ENCODE measurements around the gene DCC. TPM values are rescaled to one million over a fixed set of nuclear protein-coding genes. Genes with fewer than 3 reads are reported as not detected.

Gene DCC
- total RNA-seq, 1 experiment from 2014 or later = not detected

GRCh38 chr18:52481116-52481515 lies 141.1 kb downstream of the DCC start:
- H3K4me3 ChIP-seq (ENCODE audit: low read length) = no peak overlapping the region
- intact Hi-C loops (cut with micrococcal nuclease) = no loop called here
- no peaks in the 10 kb centered on the region for H3K4me1 ChIP-seq (ENCODE audit: insufficient read depth, low read length)
- BruUV-seq (replicated peaks) = no TSS peak
- no peaks in the 10 kb centered on the region for H3K36me3 ChIP-seq (ENCODE audit: low read depth, low read length)
- no peak overlapping the region for H3K9ac ChIP-seq (ENCODE audit: low read length)
- no peaks in the 10 kb centered on the region for H4K20me1 ChIP-seq (ENCODE audit: low read length)
- H3K27ac ChIP-seq (ENCODE audit: low read length) = no peak overlapping the region
- CTCF ChIA-PET = no interaction called here
- no peak for TF ChIP-seq EZH2phosphoT487 (IDR thresholded peaks at IDR 0.05; ENCODE audit: borderline replicate concordance, low read length)
- TF ChIP-seq CTCF (conservative IDR thresholded peaks at IDR 0.05; ENCODE audit: low read depth, low read length) = no peak
- TF ChIP-seq EZH2 (IDR thresholded peaks at IDR 0.05; ENCODE audit: low read length, unreplicated experiment) = no peak
- peaks cover 12% of the 10 kb centered on the region for H3K27me3 ChIP-seq (ENCODE audit: low read length)
- no peaks in the 10 kb centered on the region for H3K9me2 ChIP-seq (replicated peaks; ENCODE audit: low read length)
- H3K79me2 ChIP-seq (ENCODE audit: low read length) = no peaks in the 10 kb centered on the region
- H3K9me3 ChIP-seq (ENCODE audit: low read length) = no peaks in the 10 kb centered on the region
- no peak for DNase-seq
- no peaks in the 10 kb centered on the region for H3F3A ChIP-seq (ENCODE audit: low read length, unreplicated experiment)
- ATAC-seq = no peak
- no peak overlapping the region for H3K4me2 ChIP-seq (ENCODE audit: low read length)
- no peak overlapping the region for H2AFZ ChIP-seq (ENCODE audit: low read length)
- POLR2A ChIA-PET (ENCODE audit: unreplicated experiment) = no interaction called here

- no peak overlapping the region for H2AFZ ChIP-seq (ENCODE audit: low read length)
- intact Hi-C loops (cut with micrococcal nuclease) = no loop called here
- ATAC-seq (no peak), DNase-seq (peak; percentile 3)
- peaks cover 39% of the 10 kb centered on the region for H3K27me3 ChIP-seq (ENCODE audit: low read length)
- POLR2A ChIA-PET (ENCODE audit: unreplicated experiment) = no interaction called here
- no peak for TF ChIP-seq EZH2 (IDR thresholded peaks at IDR 0.05; ENCODE audit: low read length, unreplicated experiment)
- TF ChIP-seq CTCF (conservative IDR thresholded peaks at IDR 0.05; ENCODE audit: low read depth, low read length) = 0 out of 2 replicates have a peak, but pooled peaks have one; percentile 26
- TF ChIP-seq EZH2phosphoT487 (IDR thresholded peaks at IDR 0.05; ENCODE audit: borderline replicate concordance, low read length) = no peak
- BruUV-seq (replicated peaks) = no TSS peak
- H3K4me2 ChIP-seq (ENCODE audit: low read length) = no peak overlapping the region
- CTCF ChIA-PET = no interaction called here
- no peak overlapping the region for H3K27ac ChIP-seq (ENCODE audit: low read length)
- H3K79me2 ChIP-seq (ENCODE audit: low read length) = no peaks in the 10 kb centered on the region
- H3F3A ChIP-seq (ENCODE audit: low read length, unreplicated experiment) = no peaks in the 10 kb centered on the region
- no peak overlapping the region for H3K4me3 ChIP-seq (ENCODE audit: low read length)
- no peaks in the 10 kb centered on the region for H3K4me1 ChIP-seq (ENCODE audit: insufficient read depth, low read length)
- H4K20me1 ChIP-seq (ENCODE audit: low read length) = no peaks in the 10 kb centered on the region
- no peaks in the 10 kb centered on the region for H3K36me3 ChIP-seq (ENCODE audit: low read depth, low read length)
- H3K9me3 ChIP-seq (ENCODE audit: low read length) = no peaks in the 10 kb centered on the region
- no peak overlapping the region for H3K9ac ChIP-seq (ENCODE audit: low read length)
- H3K9me2 ChIP-seq (replicated peaks; ENCODE audit: low read length) = no peaks in the 10 kb centered on the region
Measured at GRCh38 chr18:52484977-52485376, 145.0 kb downstream of the DCC start.

GRCh38 chr18:52486052-52486451 lies 146.1 kb downstream of the DCC start:
- H3K36me3 ChIP-seq (ENCODE audit: low read depth, low read length) = no peaks in the 10 kb centered on the region
- H3K9ac ChIP-seq (ENCODE audit: low read length) = no peak overlapping the region
- POLR2A ChIA-PET (ENCODE audit: unreplicated experiment) = no interaction called here
- H3K9me3 ChIP-seq (ENCODE audit: low read length) = no peaks in the 10 kb centered on the region
- no TSS peak for BruUV-seq (replicated peaks)
- H3F3A ChIP-seq (ENCODE audit: low read length, unreplicated experiment) = no peaks in the 10 kb centered on the region
- no peaks in the 10 kb centered on the region for H3K4me1 ChIP-seq (ENCODE audit: insufficient read depth, low read length)
- H2AFZ ChIP-seq (ENCODE audit: low read length) = no peak overlapping the region
- H3K9me2 ChIP-seq (replicated peaks; ENCODE audit: low read length) = no peaks in the 10 kb centered on the region
- no peak for TF ChIP-seq EZH2phosphoT487 (IDR thresholded peaks at IDR 0.05; ENCODE audit: borderline replicate concordance, low read length)
- no peak for TF ChIP-seq CTCF (conservative IDR thresholded peaks at IDR 0.05; ENCODE audit: low read depth, low read length)
- TF ChIP-seq EZH2 (IDR thresholded peaks at IDR 0.05; ENCODE audit: low read length, unreplicated experiment) = no peak
- intact Hi-C loops (cut with micrococcal nuclease) = no loop called here
- no peak overlapping the region for H3K4me2 ChIP-seq (ENCODE audit: low read length)
- no peaks in the 10 kb centered on the region for H4K20me1 ChIP-seq (ENCODE audit: low read length)
- CTCF ChIA-PET = no interaction called here
- ATAC-seq (no peak), DNase-seq (no peak)
- peaks cover 43% of the 10 kb centered on the region for H3K27me3 ChIP-seq (ENCODE audit: low read length)
- no peaks in the 10 kb centered on the region for H3K79me2 ChIP-seq (ENCODE audit: low read length)
- H3K27ac ChIP-seq (ENCODE audit: low read length) = no peak overlapping the region
- H3K4me3 ChIP-seq (ENCODE audit: low read length) = no peak overlapping the region

Measured in PC-3 (cell line).